ENCODE measurements around the gene GPR32. TPM values are rescaled to one million over a fixed set of nuclear protein-coding genes. Genes with fewer than 3 reads are reported as not detected.
"Not testable (repeated sequence)": the region's sequence is repeated elsewhere in the genome, so short reads cannot be mapped to it uniquely, and the experiment has no call there.

The GPR32 gene
- total RNA-seq, 1 experiment from 2014 or later, result not detected

GRCh38 chr19:50799547-50799851, 29.2 kb downstream of the GPR32 start:
- no peak for DNase-seq (ENCODE audit: low spot score)

GRCh38 chr19:50801107-50801506, 30.8 kb downstream of the GPR32 start:
- DNase-seq (ENCODE audit: low spot score), result no peak

GRCh38 chr19:50803633-50804419, 33.6 kb downstream of the GPR32 start:
- peak; percentile 52 for DNase-seq (ENCODE audit: low spot score)

GRCh38 chr19:50804420-50805272, 34.4 kb downstream of the GPR32 start:
- DNase-seq (ENCODE audit: low spot score), result peak; percentile 100

GRCh38 chr19:50808856-50809255, 38.6 kb downstream of the GPR32 start:
- no peak for DNase-seq (ENCODE audit: low spot score)

- not testable (repeated sequence) for DNase-seq (ENCODE audit: low spot score)
Observed at GRCh38 chr19:50811622-50812238, 41.5 kb downstream of the GPR32 start.

GRCh38 chr19:50812474-50812873, 42.2 kb downstream of the GPR32 start:
- no peak for DNase-seq (ENCODE audit: low spot score)

GRCh38 chr19:50814883-50815282, 44.6 kb downstream of the GPR32 start:
- DNase-seq (ENCODE audit: low spot score), result no peak

- no peak for DNase-seq (ENCODE audit: low spot score)
Observed at GRCh38 chr19:50815439-50815838, 45.2 kb downstream of the GPR32 start.

GRCh38 chr19:50817941-50818858, 47.9 kb downstream of the GPR32 start:
- DNase-seq (ENCODE audit: low spot score), result peak; percentile 55

GRCh38 chr19:50818859-50819472, 48.7 kb downstream of the GPR32 start:
- DNase-seq (ENCODE audit: low spot score), result no peak

GRCh38 chr19:50819636-50820035, 49.4 kb downstream of the GPR32 start:
- DNase-seq (ENCODE audit: low spot score), result no peak

- no peak for DNase-seq (ENCODE audit: low spot score)
Observed at GRCh38 chr19:50820086-50820485, 49.8 kb downstream of the GPR32 start.

GRCh38 chr19:50820549-50821247, 50.4 kb downstream of the GPR32 start:
- DNase-seq (ENCODE audit: low spot score), result no peak

GRCh38 chr19:50821248-50821612, 51.0 kb downstream of the GPR32 start:
- no peak for DNase-seq (ENCODE audit: low spot score)

Small RNA genes within 50 kb of the gene (small RNA-seq; reads per million reads assigned to genes)
- gene SNORD88A, result 403 reads per million, percentile 99 among the genes with 10 or more reads in this experiment
- not detected for gene SNORD88B
- not detected for gene SNORD88C

Other genes starting within 250 kb of the GPR32 start
- gene LRRC4B, start 202.0 kb upstream of the GPR32 start, total RNA-seq (2014; rRNA removed; shearing (Covaris generic)), result not detected in 2 replicates
- gene SYT3, start 130.6 kb upstream of the GPR32 start, total RNA-seq (2014; rRNA removed; shearing (Covaris generic)), result not detected in 2 replicates
- gene C19orf81, start 121.0 kb upstream of the GPR32 start, total RNA-seq (2014; rRNA removed; shearing (Covaris generic)), result not detected in 2 replicates
- not detected in 2 replicates for gene SHANK1, start 50.7 kb upstream of the GPR32 start, total RNA-seq (2014; rRNA removed; shearing (Covaris generic))
- gene CLEC11A, start 47.1 kb upstream of the GPR32 start, total RNA-seq (2014; rRNA removed; shearing (Covaris generic)), result 3.5 and 4.0 TPM in 2 replicates
- gene ACP4, start 20.0 kb downstream of the GPR32 start, total RNA-seq (2014; rRNA removed; shearing (Covaris generic)), result not detected in 2 replicates
- gene KLK1, start 53.3 kb downstream of the GPR32 start, total RNA-seq (2014; rRNA removed; shearing (Covaris generic)), result 3.4 and 4.6 TPM in 2 replicates
- gene KLK15, start 63.1 kb downstream of the GPR32 start, total RNA-seq (2014; rRNA removed; shearing (Covaris generic)), result not detected in 2 replicates
- not detected in 2 replicates for gene KLK3, start 84.5 kb downstream of the GPR32 start, total RNA-seq (2014; rRNA removed; shearing (Covaris generic))
- not detected in 2 replicates for gene KLK2, start 103.0 kb downstream of the GPR32 start, total RNA-seq (2014; rRNA removed; shearing (Covaris generic))
- gene KLK4, start 140.9 kb downstream of the GPR32 start, total RNA-seq (2014; rRNA removed; shearing (Covaris generic)), result 0.38 TPM in 1 of 2 replicates, not detected in the other
- 0.08 and 0.13 TPM in 2 replicates for gene KLK5, start 182.6 kb downstream of the GPR32 start, total RNA-seq (2014; rRNA removed; shearing (Covaris generic))
- 352 and 367 TPM in 2 replicates for gene KLK6, start 199.1 kb downstream of the GPR32 start, total RNA-seq (2014; rRNA removed; shearing (Covaris generic))
- 0.13 and 0.31 TPM in 2 replicates for gene KLK7, start 213.5 kb downstream of the GPR32 start, total RNA-seq (2014; rRNA removed; shearing (Covaris generic))
- 4.2 and 8.7 TPM in 2 replicates for gene KLK8, start 231.1 kb downstream of the GPR32 start, total RNA-seq (2014; rRNA removed; shearing (Covaris generic))
- 154 and 171 TPM in 2 replicates for gene KLK10, start 249.2 kb downstream of the GPR32 start, total RNA-seq (2014; rRNA removed; shearing (Covaris generic))

All from HT-29 (cell line).